ENCODE results near the gene PTPN4. TPM values are rescaled to one million over a fixed set of nuclear protein-coding genes. Genes with fewer than 3 reads are reported as not detected.

Gene PTPN4
- total and polyA plus RNA-seq, 2 experiments from 2014 or later, result 41.6 to 90.4 TPM

GRCh38 chr2:119800376-119800902, 40.7 kb downstream of the PTPN4 start (continued):
- TF ChIP-seq ZNF114 (CRISPR knock-in tag; IDR thresholded peaks at IDR 0.05) (no peak), ZNF331 (CRISPR knock-in tag; IDR thresholded peaks at IDR 0.05; ENCODE audit: low read depth) (no peak), STAT1 (IDR thresholded peaks at IDR 0.05; ENCODE audit: unreplicated experiment) (no peak), EZH2 (IDR thresholded peaks at IDR 0.05; ENCODE audit: low read depth, unreplicated experiment) (no peak), POLR2AphosphoS5 (IDR thresholded peaks at IDR 0.05; ENCODE audit: low read depth) (no peak), NANOG (IDR thresholded peaks at IDR 0.05; ENCODE audit: borderline replicate concordance) (no peak), CREB1 (CRISPR knock-in tag; IDR thresholded peaks at IDR 0.05; ENCODE audit: low read depth) (no peak), JUNB (IDR thresholded peaks at IDR 0.05; ENCODE audit: unreplicated experiment) (no peak)
- TF ChIP-seq, protein P1, sequence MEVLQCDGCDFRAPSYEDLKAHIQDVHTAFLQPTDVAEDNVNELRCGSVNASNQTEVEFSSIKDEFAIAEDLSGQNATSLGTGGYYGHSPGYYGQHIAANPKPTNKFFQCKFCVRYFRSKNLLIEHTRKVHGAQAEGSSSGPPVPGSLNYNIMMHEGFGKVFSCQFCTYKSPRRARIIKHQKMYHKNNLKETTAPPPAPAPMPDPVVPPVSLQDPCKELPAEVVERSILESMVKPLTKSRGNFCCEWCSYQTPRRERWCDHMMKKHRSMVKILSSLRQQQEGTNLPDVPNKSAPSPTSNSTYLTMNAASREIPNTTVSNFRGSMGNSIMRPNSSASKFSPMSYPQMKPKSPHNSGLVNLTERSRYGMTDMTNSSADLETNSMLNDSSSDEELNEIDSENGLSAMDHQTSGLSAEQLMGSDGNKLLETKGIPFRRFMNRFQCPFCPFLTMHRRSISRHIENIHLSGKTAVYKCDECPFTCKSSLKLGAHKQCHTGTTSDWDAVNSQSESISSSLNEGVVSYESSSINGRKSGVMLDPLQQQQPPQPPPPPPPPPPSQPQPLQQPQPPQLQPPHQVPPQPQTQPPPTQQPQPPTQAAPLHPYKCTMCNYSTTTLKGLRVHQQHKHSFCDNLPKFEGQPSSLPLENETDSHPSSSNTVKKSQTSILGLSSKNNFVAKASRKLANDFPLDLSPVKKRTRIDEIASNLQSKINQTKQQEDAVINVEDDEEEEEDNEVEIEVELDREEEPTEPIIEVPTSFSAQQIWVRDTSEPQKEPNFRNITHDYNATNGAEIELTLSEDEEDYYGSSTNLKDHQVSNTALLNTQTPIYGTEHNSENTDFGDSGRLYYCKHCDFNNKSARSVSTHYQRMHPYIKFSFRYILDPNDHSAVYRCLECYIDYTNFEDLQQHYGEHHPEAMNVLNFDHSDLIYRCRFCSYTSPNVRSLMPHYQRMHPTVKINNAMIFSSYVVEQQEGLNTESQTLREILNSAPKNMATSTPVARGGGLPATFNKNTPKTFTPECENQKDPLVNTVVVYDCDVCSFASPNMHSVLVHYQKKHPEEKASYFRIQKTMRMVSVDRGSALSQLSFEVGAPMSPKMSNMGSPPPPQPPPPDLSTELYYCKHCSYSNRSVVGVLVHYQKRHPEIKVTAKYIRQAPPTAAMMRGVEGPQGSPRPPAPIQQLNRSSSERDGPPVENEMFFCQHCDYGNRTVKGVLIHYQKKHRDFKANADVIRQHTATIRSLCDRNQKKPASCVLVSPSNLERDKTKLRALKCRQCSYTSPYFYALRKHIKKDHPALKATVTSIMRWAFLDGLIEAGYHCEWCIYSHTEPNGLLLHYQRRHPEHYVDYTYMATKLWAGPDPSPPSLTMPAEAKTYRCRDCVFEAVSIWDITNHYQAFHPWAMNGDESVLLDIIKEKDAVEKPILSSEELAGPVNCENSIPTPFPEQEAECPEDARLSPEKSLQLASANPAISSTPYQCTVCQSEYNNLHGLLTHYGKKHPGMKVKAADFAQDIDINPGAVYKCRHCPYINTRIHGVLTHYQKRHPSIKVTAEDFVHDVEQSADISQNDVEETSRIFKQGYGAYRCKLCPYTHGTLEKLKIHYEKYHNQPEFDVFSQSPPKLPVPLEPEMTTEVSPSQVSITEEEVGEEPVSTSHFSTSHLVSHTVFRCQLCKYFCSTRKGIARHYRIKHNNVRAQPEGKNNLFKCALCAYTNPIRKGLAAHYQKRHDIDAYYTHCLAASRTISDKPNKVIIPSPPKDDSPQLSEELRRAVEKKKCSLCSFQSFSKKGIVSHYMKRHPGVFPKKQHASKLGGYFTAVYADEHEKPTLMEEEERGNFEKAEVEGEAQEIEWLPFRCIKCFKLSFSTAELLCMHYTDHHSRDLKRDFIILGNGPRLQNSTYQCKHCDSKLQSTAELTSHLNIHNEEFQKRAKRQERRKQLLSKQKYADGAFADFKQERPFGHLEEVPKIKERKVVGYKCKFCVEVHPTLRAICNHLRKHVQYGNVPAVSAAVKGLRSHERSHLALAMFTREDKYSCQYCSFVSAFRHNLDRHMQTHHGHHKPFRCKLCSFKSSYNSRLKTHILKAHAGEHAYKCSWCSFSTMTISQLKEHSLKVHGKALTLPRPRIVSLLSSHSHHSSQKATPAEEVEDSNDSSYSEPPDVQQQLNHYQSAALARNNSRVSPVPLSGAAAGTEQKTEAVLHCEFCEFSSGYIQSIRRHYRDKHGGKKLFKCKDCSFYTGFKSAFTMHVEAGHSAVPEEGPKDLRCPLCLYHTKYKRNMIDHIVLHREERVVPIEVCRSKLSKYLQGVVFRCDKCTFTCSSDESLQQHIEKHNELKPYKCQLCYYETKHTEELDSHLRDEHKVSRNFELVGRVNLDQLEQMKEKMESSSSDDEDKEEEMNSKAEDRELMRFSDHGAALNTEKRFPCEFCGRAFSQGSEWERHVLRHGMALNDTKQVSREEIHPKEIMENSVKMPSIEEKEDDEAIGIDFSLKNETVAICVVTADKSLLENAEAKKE (CRISPR knock-in tag; IDR thresholded peaks at IDR 0.05), result no peak

- DNase-seq (ENCODE audit: low spot score) (no peak), ATAC-seq (peak; percentile 22; the same call in 1 of the 3 replicates)
- Mint-ChIP-seq H3K27ac (peak overlapping the region; percentile 90; the same call in 1 of the 2 replicates), H3K36me3 (ENCODE audit: low read depth) (peaks cover 27% of the 10 kb centered on the region), H3K4me3 (no peak overlapping the region), H3K4me1 (peaks cover 76% of the 10 kb centered on the region), H3K27me3 (ENCODE audit: insufficient read depth, low read depth, poor library complexity) (peaks cover 9% of the 10 kb centered on the region), H3K9me3 (peaks cover 23% of the 10 kb centered on the region)
- H3K9me2 ChIP-seq (ENCODE audit: insufficient read depth), result no peaks in the 10 kb centered on the region
- H3F3A ChIP-seq (replicated peaks; ENCODE audit: low read depth), result no peaks in the 10 kb centered on the region
- H3K4me2 ChIP-seq, result no peak overlapping the region
- no peak overlapping the region for H2AFZ ChIP-seq
- H3K79me2 ChIP-seq (replicated peaks; ENCODE audit: insufficient read depth), result peaks cover 100% of the 10 kb centered on the region
- H3K27ac ChIP-seq (ENCODE audit: low read depth), result 0 out of 2 replicates have a peak overlapping the region, but pooled peaks have one; percentile 40
- peaks cover 4% of the 10 kb centered on the region; the same call in 1 of the 2 replicates for H4K20me1 ChIP-seq (replicated peaks; ENCODE audit: insufficient read depth)
- no peaks in the 10 kb centered on the region for H3K36me3 ChIP-seq (ENCODE audit: insufficient read depth)
- H3K4me3 ChIP-seq, result no peak overlapping the region
- H3K4me1 ChIP-seq (ENCODE audit: insufficient read depth), result peaks cover 42% of the 10 kb centered on the region
- no peaks in the 10 kb centered on the region for H3K27me3 ChIP-seq (ENCODE audit: insufficient read depth)
- TF ChIP-seq ETS1 (IDR thresholded peaks at IDR 0.05) (no peak), EZH2 (IDR thresholded peaks at IDR 0.05; ENCODE audit: low read depth, unreplicated experiment) (no peak), ZNF331 (CRISPR knock-in tag; IDR thresholded peaks at IDR 0.05; ENCODE audit: low read depth) (no peak), EZH2phosphoT487 (IDR thresholded peaks at IDR 0.05; ENCODE audit: unreplicated experiment) (no peak), ZNF114 (CRISPR knock-in tag; IDR thresholded peaks at IDR 0.05) (no peak)
Measured at GRCh38 chr2:119801040-119801439, 41.3 kb downstream of the PTPN4 start.

Data from GM23338 (cell line).